ENCODE measurements around the gene HTR1A.

The HTR1A gene

DNA sequence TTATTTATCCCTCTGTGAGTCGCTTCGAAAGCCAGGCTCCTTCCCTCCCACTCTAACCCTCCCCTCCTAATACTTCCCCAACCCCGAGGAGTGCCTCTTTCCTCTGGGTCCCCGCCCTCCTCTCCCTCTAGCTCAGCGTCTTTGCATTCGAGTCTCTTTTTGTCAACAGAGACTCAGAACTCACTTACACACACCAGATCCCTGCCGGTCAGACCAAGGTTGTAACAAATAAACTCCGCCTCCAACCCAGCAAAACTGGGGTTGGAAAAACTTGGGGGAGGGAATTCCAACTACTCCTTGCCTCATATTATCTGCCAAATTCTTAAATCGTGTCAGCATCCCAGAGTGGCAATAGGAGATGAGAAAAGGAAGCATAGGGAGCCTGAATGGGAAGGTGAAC is at the start of gene HTR1A:
HTR1A (minus strand) TSS at position 167 of the 400 bp plus-strand sequence. CDS start 726 bp downstream, outside the sequence.
- DNase-seq (ENCODE audit: low spot score): no peak

DNA sequence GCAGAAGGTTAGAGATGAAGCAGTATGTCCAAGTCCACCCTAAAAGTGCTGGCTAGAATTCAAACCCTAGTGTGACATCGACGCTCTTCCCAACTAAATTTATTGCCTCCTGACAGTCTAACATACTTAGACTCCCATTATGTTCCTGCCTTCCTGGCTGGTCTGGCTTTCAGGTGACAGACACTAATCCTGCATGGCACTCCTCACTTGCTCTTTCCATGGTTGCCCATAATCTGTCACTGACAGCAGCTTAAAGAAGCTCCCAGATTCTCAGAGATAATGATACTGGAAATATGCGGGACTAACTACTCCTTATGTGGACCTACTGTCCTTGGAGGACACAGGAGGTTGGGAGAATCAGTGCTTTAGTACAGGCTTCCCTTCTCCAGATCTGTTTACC is 41.7 kb upstream of the HTR1A start:
- no peak for DNase-seq (ENCODE audit: low spot score)

DNA sequence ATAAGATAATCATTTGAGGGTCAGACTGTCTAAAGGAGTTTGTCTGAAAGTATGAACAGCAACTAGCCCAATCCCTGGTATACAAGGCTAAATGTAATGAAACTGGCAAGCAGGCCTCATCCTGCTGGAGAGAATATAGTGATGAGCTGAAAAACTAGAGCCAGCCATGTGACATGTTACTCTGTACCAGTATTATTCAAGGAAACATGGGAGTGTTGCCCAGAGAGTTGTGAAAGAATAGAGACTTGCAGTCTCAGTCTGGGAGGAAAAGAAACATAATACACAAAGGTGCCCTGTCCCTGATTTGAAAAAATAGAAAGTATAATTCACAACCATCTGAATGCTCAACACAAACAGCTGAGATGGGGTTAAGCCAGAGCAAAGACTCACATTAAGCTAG is 37.9 kb upstream of the HTR1A start:
- no peak for DNase-seq (ENCODE audit: low spot score)

DNA sequence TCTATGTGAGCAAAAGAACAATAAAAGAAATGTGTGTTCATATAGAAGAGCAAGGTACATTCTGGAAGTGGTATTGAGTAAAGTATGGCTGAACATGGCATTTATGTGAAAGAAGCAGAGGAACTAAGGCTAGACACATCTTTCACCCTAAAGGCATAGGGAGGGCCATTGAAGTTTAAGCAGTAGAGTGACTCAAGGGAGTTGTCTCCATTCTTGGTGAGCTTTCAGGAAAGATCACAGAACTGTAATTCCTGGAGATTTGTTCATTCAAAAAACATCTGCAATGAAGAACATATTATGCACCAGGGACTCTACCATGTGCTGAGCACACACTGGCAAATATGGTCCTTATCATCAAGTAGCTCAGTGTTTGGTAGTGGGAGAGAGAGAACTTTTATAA is 24.8 kb upstream of the HTR1A start:
- no peak for DNase-seq (ENCODE audit: low spot score)

DNA sequence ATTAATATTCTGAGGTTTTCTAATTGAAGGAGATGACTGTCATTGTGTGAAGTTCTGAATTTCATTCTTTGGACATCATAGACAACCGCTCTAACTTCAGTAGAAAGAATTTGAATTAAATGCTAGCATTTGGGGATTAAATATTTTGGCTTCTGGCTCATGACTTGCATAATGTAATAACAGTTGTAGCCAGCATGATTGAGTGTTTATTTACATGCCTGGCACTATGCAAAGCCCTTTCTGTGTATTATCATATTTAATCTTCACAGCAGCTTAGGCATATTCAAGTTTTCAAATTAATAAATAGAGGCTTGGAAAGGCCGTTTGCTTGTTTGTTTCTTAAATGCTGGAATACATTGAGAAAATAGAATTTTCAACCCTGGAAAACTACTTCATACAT is 19.6 kb upstream of the HTR1A start:
- DNase-seq (ENCODE audit: low spot score): no peak

DNA sequence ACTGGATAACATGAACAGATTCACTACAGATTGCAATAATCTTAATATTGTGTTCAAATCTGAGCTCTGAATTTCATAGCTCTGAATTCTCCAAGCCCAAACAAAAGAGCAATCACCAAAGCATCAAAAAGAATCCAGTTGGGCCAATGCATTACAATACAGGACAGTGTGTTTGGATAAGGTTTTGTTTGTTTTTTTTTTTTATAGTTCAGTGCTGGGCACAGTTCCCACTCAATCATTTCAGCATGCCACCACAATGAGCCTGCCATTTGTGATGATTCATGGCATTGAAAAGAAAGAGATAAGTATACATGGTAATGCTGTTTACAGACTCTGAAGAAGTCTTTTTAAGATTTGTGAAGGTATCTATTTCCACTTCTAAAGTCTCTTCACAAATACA is 1.7 kb upstream of the HTR1A start:
- no peak for DNase-seq (ENCODE audit: low spot score)

DNA sequence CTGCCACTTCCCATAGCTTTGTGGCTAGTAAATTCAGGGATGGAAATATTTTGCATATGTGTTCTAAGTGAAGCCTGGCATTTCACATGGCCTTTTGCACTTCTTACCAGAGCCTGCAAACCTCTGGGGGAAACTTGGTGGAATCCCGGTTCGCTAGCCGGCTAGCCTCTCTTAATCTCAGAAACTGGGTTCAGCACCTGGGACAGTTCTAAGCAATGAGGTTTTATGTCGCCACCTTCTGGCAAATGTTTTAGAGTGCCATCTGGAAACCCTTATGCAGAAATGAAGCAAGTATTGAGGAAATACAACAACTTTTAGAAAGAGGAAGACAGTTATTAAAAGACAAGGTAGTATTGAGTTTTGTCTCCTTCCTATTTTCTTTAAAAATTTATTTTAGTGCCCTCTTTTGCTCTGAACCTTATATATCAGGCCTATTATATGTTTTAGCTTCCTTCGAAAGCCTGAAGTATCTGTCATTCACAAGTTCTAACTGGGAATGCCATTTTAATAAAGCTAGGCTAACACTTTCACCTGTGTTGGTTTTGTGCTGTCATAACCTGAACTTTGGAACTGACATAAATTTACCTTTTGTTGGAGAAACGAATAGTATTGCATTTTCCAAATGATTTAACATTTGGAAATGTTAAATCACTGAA is 963 bp upstream of the HTR1A start:
- peak; percentile 48 for DNase-seq (ENCODE audit: low spot score)

DNA sequence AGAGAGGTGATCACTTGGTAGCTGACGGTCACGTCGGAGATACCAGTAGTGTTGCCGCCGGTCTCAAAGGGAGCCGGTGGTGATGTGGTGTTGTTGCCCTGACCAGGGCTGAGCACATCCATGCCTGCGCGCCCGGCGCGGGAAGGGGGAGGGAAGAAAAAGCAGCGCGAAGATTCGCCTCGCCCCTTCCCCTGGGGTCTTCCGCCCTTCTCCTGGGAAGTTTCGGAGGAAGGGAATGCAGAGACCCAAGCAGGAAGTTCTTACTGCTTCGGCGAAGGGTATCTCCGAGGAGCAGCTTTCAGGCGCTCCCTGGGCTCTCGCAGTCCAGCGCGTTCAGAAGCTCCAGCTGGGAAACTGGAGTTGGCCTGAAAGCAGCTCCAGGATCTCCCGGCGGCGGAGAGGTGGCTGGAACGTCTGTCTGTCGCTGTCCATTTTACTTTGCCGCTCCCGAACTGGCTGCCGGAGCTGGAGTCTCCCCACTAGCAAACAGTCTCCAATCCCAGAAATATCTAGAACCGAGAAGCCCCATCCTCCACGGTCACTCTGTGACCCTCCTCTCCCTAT is 565 bp downstream of the HTR1A start:
- no peak for DNase-seq (ENCODE audit: low spot score)

DNA sequence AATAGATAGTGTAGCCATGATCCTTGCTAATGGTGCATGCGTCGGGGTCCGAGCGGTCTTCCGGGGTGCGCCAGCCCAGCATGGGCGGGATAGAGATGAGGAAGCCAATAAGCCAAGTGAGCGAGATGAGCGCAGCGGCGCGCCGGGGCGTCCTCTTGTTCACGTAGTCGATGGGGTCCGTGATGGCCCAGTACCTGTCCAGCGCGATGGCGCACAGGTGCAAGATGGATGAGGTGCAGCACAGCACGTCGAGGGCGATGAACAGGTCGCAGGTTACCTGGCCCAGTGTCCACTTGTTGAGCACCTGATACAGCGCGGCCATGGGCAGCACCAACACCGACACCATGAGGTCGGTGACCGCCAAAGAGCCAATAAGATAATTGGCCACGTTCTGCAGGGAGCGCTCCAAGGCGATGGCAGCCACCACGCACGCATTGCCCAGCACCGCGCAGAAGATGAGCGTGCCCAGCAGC is 1.1 kb downstream of the HTR1A start:
- DNase-seq (ENCODE audit: low spot score): no peak

DNA sequence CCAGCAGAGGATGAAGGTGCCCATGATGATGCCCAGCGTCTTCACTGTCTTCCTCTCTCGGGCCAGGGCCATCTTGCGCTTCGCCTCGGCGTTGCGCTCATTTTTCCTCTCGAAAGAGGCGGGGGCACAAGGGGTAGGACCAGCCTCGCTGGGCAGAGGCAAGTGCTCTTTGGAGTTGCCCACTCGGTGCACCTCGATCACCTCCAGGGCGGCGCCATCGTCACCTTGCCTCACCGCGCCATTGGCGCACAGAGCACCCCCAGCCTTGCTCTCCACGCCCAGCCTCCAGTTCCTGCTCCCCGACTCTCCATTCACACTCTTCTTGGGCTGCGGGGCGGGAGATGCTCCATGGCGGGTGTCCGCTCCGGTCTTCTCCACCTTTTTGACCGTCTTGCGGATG is 1.6 kb downstream of the HTR1A start:
- DNase-seq (ENCODE audit: low spot score): no peak

DNA sequence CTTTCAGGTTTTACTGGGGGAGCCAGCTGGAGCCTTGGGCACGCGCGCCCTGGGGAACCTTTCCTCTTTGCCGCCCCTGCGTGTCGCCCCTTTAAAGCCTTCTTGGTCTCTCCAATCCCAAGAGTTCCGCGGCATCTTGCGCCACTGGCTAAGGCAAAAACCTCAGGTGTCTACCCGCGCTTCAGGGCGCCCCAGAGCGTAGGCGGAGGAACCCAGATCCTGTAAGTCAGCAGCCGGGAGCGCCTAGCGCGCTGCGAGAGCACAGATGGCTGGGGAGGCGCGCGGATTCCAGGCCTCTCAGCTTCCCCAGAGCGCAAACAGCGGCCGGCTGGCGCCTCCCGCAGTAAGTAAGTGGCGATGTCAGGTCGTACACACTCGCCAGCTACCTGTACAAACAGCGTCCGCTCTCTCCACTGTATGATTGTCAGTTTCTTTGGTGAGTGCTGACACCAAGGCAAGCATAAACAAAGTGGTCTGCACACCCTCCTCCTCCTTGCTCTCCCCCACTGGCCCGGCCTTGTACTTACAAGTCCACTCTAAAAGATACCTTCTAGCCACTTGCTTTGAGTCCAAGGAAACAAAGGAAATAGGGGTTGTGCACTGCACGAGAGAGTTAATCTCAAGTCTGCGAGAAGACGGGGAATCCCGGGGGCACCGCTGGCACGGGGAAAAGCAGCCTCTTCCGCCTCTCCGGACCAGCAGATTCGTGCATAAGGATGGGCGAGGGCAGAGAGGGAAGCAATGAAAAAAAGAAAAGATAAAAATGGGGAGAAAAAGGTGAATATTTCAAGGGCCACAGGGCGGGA is 2.9 kb downstream of the HTR1A start:
- DNase-seq (ENCODE audit: low spot score): no peak

DNA sequence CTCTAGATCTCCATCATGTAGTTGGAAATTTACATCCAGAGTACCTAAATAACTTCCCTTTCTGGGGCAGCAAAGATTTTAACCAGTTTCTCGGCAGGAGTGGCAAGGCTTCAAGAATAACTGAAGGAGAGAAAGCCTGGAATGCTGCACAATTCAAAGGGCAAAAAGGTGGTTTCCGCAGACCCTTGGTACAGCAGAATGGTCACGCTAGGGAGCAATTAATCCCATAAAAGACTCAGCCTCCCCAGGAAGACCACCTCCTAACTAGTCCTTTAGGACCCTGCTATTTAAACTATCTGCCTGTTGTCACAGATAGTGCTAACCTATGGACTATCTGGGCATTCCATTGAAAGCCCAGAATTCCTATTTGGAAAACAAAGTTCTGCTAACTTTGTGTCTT is 3.6 kb downstream of the HTR1A start:
- DNase-seq (ENCODE audit: low spot score): no peak

DNA sequence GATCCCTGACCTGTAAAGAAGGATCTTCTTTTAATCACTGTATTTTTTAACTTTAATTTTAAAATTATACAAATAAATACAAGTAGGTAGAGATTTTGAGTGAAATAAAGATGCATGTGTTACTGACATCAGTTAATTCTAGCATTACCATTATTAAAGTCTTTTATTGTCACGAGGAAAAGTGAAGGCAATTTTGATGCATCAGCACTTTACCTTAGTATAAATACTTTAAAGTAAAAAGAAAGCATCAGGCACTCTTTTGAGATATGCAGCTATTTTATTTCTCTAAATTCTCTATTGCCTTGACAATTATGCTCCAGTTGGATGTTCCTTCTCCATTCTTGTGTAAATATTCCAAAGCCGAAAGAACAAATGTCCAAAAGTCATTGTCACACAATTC is 4.6 kb downstream of the HTR1A start:
- DNase-seq (ENCODE audit: low spot score): no peak

DNA sequence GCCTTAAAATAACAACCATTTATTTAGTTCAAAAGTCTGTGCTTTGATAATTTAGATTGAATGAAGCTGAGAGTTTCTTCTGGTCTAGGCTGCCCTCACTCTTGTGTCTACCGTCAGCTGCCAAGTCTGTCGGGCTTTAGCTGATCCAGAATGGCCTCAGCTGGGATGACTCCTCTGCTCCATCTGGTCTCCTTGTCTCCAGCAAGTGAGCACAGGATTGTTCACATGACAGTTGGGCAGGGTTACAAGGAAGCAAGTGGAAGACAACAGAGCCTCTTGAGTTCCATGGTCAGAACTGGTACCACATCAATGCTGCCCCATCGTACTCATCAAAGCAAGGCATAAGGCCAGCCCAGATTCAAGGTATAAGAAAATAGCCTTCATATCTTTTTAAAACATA is 9.0 kb downstream of the HTR1A start:
- no peak for DNase-seq (ENCODE audit: low spot score)

DNA sequence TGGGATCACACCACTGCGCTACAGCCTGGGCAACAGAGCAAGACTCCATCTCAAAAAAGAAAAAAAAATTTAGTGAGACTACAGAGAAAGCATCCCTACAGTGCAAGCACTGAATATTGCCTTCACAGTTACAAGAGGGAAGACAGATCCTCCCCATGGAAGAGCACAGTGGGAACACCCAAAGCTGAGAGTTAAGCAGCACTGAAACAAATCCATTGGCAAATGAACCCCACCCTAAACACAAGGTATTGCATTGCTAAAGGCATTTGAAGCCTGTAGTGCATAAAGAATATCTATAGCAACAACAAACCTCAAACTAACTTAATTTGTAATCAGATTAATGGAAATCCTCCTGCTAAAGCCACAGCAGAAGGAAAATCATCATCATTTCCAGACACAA is 27.1 kb downstream of the HTR1A start:
- no peak for DNase-seq (ENCODE audit: low spot score)

DNA sequence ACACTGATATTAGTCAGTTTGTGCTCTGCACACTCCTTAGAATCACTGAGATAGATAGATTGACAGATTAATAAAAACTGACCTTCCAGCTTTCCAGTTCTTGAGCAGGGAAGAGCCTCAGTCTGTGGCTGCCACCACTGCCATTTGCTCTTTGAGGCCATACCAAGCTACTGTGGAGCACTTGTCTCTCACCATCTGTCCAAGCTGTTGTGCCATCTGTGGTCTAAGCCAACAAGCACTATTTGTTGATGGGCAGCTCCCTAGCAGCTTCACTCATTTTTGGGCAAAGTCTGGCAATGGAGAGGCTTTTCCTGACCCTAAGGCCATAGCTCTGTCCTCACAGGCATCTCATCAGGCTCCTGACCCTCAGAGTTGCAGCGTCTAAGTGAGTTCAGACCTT is 30.4 kb downstream of the HTR1A start:
- DNase-seq (ENCODE audit: low spot score): no peak

DNA sequence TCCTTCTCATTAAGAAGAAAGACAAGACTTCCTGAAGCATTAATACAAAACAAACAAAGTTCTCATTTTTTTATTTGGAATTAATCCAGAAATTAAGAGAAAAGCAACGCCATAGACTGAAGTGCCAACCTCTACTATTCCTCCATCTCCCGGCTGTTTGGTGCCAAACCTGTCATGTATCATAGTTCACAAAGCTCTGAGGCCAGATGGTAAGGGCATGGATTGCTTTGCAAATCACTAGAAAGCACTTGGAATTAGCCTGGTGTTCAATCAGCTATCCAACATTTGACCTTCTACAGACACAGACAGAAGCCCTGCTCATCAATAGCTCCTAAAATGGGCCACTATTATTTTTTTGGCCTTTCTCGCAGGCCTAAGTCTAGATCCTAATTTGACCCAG is 33.8 kb downstream of the HTR1A start:
- no peak for DNase-seq (ENCODE audit: low spot score)

DNA sequence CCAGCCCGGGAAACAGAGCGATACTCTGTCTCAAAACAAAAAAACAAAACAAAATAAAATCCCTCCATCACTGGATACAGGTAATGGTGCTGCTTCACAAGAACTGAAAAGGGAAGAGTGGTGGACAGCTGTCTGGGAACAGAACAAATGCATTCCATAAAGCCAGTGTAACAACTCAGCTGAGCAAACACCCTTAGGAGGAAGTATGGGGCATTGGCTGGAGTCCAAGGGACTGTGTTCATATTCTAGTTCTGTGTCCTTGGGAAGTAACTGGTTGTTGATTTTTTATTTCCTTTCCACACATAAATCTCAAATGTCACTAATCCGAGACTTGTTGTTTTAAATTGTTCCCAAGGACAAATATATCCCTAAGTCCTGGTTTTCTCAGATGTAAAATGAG is 38.3 kb downstream of the HTR1A start:
- DNase-seq (ENCODE audit: low spot score): no peak

DNA sequence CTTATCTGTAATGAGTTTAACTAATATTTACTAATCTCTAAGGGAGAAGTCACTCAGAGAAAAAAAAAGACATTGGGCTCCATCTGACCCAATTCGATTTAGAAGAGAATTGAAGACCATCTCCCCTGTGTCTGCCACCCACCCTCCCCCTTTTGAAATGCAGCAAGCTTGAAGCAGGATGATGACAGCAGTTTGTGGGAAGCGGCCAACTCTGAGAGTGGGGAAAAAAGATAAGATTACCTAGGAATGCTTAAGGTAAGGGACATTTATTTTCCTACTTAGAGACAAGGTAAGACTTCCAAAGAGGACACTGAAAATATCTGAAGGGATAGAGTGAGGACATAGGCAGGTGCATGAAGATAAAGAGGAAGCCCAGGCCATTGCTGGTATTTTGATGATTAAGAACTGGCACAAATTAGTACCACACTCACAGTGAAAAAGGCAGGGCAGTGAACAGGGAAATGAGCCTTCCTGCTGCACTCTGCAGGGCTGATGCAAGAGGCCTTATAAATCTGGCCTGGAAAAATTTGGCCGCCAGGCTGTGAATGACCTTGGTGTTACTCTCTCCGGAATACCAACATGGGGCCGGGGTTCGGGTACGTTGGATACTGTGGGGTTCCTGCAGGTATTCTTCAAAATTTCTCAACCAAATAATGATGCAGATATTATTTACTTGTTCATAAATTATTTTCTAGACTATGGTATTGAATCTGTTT is 42.3 kb downstream of the HTR1A start:
- no peak for DNase-seq (ENCODE audit: low spot score)

DNA sequence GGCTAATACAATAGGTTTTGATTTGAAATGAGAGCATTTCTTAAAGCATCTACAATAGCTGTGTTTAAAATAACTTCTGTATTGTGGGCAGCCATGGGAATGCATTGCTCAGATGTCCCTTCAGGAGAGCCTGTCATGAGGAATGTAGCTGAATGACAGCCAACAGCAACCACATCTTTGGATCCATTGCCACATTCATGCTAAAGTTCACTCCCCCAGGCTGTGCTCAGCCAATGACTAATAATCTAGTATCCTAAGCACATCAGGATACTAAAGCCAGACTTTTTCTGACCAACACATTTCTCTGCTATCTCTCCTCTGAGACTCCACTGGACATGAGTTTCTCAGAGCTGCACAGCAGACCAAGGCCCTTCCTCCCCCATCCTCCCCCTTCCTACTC is 45.5 kb downstream of the HTR1A start:
- DNase-seq (ENCODE audit: low spot score): no peak

DNA sequence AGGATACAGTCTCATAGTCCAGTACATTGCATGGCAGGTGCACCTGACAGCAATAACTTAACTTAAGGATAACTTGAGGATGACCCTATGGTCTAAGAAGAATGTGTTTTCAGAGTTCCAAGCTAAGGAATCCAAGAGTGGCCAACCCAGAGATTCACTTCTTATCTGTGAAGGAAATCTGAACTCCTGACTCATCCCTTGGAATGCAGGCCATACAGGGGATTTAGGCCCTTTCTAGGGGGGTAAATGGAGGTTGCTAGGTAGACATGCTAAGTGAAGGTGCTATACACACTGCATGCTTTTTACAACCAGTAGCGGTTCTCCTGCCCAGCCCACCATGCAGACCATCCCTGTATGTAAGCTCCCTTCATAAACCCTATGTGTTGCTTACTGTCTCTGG is 50.4 kb downstream of the HTR1A start:
- no peak for DNase-seq (ENCODE audit: low spot score)
